CD4-positive, alpha-beta T cell treated with Interleukin-2 at 100 ng/mL for 4 hours (primary cell): ENCODE measurements around the gene SIPA1L3.
"Not testable (repeated sequence)": the region's sequence is repeated elsewhere in the genome, so short reads cannot be mapped to it uniquely, and the experiment has no call there.

Source experiments
- DNase-seq: peaks from one replicate; pipeline ENCODE4 v3.0.0-alpha.2; 2020; ENCODE audit warnings: low spot score

The SIPA1L3 gene

DNA sequence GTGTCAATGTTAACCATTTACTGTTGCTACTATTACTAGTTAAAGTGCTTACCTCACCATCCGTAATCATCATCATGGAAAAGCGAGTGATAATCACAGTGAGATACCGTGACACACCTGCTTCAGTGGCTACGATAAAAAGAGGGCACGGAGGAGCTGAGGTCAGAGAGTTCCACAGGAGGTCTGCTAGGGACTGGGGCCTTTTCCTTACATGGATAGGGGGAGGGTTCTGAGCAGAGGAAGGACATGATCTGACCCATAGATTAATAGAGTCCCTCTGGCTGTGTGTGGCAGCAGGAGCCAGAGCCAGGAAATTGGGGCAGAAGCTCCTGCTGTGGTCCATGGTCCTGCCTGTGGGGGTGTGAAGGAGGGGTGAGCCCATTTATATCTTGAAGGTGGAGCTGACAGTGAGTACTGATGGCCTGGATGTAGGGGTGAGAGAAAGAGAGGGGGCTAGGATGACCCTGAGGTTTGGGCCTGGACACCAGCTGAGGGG lies 136.7 kb downstream of the SIPA1L3 start:
- DNase-seq: no peak

DNA sequence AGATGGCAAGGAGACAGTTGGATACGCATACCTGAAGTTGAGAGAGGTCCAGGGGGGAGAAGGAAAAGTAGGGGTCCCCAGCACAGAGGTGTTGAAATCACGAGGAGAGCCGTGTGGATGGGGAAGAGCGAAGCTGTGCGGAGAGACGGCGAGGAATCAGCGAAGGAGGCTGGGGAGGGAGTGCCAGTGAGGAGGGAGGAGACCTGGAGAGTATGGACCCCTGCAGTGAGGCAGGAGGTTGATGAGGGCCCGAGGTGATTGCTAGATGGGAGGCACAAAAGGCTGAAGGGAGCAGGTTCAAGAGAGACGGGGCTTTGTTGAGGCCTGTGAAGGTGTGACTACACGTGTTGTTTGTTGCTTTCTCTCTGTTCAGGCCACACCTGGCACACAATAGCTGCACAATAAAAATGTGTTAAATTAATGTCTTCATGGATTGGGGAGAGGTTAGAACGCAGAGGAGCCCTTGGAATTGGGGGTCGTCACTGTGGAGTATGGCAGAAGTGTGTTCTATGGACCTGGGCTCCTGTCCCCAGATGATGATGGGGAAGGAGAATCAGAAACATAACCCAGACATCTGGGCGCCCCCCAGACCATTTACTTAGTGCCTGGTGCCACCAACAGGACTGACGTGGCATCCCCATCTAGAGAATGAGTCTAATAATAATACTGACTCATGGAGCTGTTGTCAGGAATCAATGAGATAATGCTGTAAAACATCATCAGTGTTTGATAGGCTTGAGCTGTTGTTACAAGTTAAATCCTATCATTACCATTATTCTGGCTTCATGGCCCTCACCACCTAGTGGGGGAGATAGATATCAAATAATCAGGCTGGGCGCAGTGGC lies 137.5 kb downstream of the SIPA1L3 start:
- no peak for DNase-seq

DNA sequence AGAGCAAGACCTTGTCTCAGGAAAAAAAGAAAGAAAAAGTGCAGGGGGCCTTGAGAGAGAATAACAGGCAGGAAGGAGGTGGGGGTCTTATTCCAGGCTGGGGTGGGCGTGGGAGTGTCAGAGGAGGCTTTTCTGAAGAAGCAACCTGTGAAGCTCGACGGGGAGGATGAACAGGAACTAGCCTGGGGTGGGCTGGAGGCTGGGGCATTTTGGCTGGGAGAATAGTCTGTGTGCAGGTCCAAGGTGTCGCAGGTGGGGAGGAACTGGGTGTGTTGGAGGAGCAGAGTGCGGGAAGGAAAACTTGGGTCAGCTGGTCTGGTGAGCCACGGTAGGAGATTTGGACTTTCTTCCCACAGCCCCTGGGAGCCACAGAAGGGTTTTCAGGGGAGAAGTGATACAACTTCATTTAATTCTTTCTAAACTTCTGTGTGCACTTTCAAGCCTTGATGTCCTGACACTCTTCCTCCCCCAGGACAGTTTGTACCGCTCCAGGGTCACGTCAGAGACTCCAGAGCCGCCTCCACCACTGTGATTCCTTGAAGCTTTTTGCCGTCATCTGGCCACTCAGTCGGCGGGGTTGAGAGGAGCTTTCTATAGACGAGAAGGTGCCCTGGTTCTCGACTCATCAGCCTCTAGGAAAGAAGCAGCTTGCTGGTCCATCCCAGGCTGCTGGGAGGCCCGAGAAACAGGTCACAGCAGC lies 138.7 kb downstream of the SIPA1L3 start:
- DNase-seq: no peak

DNA sequence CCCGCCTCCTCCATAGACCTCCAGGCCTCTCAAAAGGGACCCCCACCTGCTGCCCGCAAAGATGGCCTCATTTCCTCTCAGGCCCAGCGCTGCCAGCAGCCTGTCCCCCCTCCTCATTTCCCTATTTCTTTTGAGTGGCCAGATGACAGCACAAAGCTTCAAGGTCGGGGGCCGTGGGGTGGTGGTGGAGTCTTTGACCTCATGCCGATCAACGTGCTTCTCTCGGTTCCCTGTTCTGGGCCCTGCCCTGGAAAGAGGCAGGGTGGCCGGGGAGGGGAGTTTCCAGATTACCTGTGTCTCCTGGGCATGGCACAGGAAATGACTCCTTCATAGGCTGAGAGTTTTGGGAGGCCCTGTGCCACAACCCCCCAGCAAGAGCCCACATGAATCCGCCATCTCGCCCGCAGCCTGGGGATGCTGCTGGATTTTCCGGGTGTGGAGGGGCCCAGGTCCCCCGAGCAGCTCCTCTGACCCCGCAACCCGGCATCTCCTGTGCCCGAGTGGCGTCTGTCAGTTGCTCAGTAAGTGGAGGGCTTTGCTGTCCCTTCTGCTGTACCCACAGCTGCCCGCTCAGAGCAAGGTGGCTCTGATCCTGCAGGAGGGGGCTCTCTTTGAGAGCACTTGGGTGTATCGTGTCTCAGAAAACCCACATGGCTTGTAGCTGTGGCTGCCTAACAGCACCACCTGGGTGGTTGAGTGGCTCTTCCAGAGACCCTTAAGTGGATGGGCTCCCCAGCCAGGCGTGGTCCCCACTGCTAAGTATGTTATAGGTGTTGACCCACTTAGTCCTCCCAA lies 139.4 kb downstream of the SIPA1L3 start:
- DNase-seq: no peak

DNA sequence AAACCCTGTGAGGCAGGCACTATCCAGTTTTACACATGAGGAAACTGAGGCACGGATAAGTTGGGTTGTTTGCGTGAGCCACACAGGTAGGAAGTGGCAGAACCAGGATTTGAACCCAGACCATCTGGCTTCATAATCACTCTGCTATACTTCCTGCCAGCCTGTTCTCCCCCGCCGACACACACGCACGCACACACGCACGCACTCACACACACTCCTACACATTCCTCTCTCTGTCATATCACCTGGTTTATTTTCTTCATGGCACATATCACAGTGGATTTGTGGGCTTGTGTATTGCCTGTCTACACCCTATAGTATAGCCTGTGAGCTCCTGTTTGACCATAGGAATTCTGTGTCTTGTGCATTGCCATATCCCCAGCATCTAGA lies 140.0 kb downstream of the SIPA1L3 start:
- DNase-seq: no peak

DNA sequence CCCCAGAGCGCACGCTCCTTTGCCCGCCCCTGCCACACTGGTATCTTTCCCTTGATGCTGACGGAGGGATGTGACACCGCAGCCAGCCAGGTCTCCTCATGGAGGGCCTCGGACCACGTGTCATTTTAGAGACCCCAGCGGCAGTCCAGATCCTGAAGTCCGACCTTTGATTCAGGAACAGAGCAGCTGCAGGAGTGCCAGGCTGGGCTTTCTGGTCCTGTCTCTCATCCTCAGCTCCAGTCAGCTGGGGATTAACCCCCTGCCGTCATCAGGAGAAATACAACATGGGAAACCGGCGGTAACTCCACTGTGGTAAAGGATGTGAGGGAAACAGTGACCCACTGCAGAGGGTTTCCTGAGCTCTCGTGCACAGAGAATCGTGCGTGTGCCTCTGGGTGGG lies 140.6 kb downstream of the SIPA1L3 start:
- DNase-seq: no peak

DNA sequence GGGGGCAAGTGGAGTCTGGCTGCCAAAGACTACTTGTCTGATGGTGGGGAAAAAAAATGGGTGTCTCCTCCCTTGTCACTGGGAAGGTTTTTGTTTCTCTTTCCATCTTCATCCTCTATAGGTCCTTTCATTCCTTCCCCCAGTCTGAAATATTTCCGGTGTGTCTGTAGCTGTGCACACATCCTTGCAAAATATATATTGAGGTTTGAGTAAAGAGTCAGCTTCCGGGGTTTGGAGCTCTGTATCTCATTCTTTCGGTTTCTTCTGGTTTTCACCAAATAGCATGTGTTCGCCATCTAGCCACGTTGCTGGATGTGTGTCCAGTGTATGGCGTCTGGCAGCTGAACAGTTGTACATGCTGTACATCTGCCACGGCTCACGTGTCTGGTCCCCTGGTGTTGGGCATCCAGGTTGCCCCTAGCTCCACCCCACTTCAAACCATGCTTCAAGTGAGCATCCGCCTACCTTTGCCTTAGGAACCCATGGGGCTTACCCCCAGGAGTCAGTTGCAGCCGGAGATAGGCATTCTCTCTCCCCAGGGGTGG lies 142.2 kb downstream of the SIPA1L3 start:
- DNase-seq: peak; percentile 78

DNA sequence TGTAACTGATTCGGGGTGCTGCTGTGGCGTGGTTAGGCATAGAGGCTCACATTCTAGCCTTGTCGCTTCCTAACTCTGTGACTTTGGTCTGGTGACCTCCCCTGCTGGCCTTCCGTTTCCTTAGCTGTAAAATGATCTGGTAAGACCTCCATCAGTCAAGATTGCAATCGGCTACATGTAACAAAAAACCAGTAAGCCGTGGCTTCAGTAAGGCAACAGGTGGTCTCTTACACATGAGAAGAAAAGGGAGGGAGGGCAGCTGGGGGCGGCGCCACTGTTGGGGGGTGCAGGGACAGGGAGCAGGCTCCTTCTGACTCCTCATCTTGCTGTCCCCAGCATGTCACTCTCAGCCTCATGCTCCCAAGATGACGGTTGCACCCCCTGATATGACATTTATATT lies 148.0 kb downstream of the SIPA1L3 start:
- DNase-seq: no peak

DNA sequence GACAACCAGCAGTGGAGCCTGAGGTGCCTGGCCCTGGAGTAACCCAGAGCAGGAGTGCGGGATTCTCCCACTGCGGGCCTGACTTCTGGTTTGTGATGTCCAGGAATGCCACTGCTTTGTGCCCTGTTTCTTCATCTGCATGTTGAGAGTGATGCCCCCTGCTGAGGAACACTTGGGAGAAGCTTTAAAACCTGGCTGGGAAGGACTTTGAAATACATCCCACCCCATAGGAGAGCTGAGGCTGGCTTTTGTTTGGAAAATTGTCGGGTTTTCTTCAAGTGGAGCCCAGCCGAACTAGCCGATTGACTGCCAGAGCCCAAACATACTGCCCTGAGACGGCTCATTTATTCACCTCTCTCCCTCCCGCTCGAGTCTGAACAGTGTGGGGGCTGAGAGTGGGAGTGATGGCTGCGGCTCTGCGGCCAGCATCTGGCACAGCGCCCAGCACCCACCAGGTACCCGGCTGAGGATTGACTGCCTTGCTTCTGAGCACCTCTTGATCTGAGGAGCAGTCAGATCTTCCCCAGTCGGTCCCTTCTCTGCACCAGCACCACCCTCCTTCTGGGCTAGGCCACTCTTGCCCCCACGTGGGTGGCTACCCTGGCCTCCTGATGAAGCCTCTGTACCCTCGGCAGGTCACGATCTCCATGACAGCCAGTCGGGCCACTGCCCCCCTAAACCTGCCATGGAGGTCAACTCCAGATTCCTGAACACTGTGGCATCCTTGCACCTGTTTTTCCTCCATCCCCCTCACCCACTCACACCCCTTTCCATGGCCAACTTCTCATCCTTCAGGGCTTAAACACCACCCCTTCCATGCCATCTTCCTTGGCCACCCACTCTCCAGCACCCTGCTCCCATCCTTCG lies 148.9 kb downstream of the SIPA1L3 start:
- DNase-seq: no peak

DNA sequence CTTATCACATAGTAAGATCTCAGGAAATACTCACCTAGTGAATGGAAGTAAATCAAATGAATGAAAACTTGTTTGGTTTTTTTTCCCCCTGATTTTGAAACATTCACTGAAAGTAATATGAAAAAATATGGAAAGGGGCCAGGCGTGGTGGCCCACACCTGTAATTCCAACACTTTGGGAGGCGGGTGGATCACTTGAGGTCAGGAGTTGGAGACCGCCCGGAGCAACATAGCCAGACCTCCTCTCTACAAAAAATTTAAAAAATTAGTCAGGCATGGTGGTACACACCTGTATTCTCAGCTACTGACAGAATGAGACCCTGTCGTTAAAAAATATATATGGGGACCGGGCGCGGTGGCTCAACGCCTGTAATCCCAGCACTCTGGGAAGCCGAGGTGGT lies 149.6 kb downstream of the SIPA1L3 start:
- no peak for DNase-seq

DNA sequence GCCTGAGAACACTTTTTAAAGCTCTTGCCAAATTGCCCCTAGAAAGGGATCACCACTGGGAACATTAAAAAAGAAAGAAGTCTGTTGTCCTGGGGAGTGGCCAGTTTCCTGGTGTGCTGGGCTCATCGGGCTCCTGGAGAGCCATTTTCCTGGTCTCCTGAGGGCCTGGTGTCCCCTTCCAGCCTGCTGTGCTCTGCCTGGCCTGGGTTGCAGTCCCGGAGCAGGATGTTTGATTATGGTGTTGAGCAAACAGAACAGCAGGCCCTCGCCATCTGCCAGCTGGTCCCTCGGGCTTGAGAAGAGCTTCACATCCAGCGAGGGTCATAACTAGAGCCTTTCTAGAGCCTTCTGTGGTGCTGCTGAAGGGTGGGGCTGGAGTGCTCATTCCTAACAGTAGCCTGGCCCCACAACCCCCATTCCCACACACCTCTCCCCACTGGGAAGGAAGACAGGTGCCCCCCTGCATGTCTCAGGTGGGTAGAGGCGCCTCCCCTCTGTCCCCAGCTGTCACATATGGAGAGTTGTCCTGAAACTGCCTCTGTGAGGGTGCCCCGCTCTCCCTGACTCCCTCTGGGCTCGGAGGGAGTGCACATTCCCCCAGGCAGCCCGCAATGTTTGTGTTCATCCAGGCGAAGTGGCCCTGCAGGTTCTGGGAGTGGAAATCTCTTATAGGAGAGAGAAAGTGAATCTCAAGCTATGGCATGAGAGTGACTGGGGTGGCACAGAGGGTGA lies 151.1 kb downstream of the SIPA1L3 start:
- DNase-seq: no peak

DNA sequence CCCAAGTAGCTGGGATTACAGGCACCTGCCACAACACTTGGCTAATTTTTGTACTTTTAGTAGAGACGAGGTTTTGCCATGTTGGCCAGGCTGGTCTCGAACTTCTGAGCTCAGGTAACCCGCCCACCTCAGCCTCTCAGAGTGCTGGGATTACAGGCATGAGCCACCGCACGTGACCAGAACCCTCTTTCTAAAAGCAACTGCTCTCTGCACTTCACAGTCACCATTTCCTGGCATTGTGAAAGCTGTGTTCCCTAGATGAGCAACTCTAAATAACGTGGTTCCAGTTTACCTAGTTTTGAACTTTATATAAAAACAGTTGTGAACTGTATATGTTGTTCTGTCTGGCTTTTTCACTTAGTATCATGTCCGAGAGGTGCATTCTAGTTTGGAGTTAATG lies 152.9 kb downstream of the SIPA1L3 start:
- peak; percentile 10 for DNase-seq

DNA sequence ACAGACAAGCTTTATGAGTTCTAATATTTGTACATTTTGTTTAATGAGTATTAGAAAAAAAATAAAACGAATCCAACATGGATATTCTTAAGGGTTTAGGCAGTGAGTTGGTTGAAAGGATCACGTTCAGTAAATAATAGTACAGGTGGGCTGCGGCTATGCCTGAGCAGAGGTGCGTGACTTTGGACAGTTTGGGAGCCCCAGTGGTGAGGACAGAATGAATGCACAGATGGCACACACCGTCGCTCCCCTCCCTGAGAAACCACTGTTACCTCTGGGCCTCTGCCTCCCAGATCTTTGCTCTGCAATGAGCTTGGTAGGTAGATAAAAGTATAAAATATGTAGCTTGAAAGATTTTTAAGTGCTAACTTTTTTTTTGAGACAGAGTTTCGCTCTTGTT lies 153.3 kb downstream of the SIPA1L3 start:
- no peak for DNase-seq

DNA sequence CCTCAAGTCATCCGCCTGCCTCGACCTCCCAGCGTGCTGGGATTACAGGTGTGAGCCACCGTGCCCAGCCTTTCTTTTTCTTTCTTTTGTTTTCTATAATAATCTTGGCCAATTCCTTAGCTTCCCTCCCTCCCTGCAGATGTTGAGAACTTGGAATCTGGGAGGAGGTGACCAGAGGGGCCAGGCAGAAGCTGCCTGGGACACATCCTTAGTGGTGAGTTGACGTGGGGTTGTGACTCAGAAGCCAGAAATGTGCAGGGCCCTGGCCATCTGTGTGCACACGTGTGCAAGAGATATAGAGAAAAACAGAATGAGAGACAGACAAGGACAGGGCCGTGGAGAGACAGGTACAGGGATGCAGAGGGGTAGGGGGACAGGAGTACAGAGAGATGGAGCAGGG lies 154.3 kb downstream of the SIPA1L3 start:
- no peak for DNase-seq

DNA sequence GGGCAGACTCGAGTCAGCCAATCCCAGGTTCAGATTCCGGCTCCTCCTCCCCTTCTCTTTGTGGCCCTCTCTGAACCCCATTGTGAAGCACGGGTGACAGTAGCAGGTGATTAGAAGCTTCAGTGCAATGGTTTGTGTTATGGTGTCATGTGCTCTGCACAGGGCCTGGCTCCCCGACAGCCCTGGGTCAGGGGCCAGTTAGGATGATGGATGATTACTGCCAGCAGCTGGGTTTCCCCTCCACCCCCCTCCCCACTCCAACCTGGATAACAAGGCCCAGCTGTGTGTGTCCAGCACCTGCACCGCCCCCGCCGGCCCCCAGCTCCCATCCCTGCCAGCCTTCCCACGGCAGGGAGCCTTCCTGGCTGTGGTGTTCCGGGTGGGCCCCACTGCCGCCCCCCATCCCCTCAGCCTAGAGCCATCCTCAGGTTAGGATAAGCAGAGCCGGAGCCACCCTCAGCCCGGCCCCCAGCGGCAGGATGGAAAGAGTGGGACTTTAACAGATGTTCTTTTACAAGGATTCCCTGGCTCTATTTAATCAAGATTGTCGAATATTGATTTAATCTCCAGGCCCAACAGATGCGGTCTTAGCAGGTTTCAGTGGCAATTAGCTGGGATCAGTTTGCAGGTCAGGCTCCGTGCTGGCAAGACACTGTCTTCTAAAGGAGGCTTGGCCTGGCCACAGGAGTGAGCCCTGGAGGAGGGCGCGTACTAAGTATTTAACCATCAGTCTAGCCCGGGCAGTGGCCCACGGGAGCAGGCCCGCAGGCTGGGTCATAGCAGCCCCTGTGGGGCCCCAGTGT lies 156.2 kb downstream of the SIPA1L3 start:
- no peak for DNase-seq

DNA sequence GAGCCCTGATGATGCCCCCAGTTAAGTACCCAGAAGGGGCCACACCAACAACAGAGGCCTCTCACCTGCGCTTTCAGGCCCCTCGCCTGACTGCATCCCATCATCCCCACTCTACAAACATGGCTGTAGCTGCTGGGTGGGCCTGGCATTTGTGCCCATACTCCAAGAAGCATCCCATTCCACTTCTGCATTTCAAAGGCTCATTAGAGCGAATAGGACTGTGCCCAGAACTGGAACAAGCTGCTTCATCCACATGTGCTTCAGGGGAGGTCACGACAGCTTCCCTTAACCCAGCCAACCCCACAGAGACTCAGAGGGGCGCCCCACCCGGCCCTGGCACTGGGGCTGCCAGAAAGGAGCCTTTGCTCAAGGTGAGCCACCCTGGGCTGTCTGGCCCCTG lies 156.9 kb downstream of the SIPA1L3 start:
- DNase-seq: no peak

DNA sequence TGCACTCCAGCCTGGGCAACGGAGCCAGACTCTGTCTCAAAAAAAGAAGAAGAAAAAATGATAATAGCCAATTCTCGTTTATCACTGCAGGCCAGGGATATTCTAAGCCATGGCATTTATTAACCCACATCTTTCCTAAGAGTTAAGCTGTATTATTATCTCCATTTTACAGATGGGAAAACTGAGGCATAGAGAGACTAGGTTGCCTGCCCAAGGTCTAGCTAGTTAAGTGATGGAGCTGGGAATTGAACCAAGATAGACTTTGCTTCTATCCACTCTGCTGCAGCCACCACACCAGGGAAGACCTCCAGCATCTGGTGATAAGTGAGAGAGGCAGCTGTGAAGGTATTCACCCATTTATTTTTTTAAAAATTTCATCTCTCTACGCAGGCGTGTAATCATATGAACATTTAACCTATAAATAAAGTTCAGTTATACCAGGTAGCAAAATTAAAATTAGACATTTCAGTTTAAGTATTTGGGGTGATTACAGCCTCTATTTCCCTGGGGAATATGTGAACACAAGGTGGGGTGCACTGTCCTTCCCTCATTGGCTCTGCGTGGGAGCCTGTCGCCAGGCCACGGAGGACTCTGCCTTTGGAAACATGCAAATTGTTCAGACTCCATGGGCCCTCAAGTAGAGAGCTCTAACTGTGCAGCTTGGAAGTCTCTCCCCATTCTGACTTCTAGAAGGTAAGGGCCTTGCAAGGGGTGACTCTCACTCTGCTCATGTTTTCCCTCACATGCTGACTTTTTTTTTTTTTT lies 157.8 kb downstream of the SIPA1L3 start:
- DNase-seq: no peak

DNA sequence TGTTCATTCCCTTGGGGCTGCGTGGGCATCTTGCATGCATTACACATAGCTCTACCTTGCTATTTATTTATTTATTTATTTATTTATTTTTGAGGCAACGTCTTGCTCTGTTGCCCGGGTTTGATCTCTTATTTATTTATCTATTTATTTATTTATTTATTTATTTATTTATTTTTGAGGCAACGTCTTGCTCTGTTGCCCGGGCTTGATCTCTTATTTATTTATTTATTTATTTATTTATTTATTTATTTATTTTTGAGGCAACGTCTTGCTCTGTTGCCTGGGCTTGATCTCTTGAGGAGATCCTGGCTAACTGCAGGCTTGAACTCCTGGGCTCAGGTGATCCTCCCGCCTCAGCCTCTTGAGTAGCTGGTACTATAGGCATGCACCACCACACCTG lies 158.8 kb downstream of the SIPA1L3 start:
- DNase-seq: not testable (repeated sequence)

DNA sequence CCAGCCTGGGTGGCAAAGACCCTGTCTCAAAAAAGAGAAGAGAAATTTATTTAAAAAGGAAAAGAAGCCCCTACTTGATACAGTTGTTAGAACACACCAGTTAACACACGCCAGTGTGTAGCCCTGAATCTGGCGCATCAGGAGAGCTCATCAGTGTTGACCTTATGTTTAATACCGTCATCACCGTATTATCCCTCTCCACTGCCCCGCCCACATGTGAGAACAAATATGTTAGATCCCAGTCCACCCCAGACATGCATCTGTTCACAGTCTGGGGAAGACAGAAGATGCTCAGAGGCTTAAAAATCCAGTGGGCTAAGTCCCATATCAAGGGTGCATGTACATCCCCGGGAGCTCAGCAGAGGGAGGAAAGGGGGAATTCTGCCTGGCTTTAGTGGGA lies 161.8 kb downstream of the SIPA1L3 start:
- no peak for DNase-seq
